Prostate gland (tissue), 2 donors: ENCODE measurements around the gene PRUNE1. TPM values are rescaled to one million over a fixed set of nuclear protein-coding genes. Genes with fewer than 3 reads are reported as not detected.

Source experiments
- DNase-seq: peaks from one replicate; pipeline ENCODE4 v3.0.0-alpha.2; 2019; ENCODE audit warnings: low spot score
- H3K27ac ChIP-seq, 2 donors: fragments of 200-600 bp; sonication (generic); 2 replicates each; pipeline ENCODE4 v1.5.1; 2017 to 2019
- H3K27me3 ChIP-seq: fragments of 200-600 bp; sonication (generic); replicated peaks from 2 replicates; pipeline ENCODE4 v1.5.1; 2019; ENCODE audit not compliant: insufficient read depth
- H3K36me3 ChIP-seq, 2 donors: fragments of 200-600 bp; sonication (generic); 1 replicate in 1 of 2; 2 replicates in 1 of 2; pipeline versions ENCODE4 v1.5.1 to v1.8.1; 2017 to 2019
- H3K4me1 ChIP-seq: fragments of 200-600 bp; sonication (generic); replicated peaks from 2 replicates; pipeline ENCODE4 v1.5.1; 2019
- H3K4me3 ChIP-seq, 2 donors: fragments of 200-600 bp; sonication (generic); 2 replicates each; pipeline ENCODE4 v1.5.1; 2017 to 2019
- H3K9me3 ChIP-seq: fragments of 200-600 bp; sonication (generic); 2 replicates; pipeline ENCODE4 v1.5.1; 2017
- POLR2A ChIP-seq: fragments of 450-650 bp; IDR thresholded peaks from one replicate; pipeline ENCODE4 v1.6.1; 2016; ENCODE audit warnings: antibody characterized with exemption, mild to moderate bottlenecking
- POLR2AphosphoS5 ChIP-seq: sonication (generic); formaldehyde crosslinking; IDR thresholded peaks from one replicate; pipeline ENCODE4 v1.6.1; 2017; ENCODE audit warnings: antibody characterized with exemption
- WGBS: methylation state at CpG from one replicate; pipeline ENCODE4 v1.1.5; 2018; 5-methylcytosine and 5-hydroxymethylcytosine counted together
- intact Hi-C: fragments of 100-400 bp; cut with DNase I; formaldehyde crosslinking; loops from one replicate; pipeline ENCODE4 v1.14.2; 2022
- total RNA-seq, 2 donors: library from RNA; depleted of rRNA; stranded (reverse); fragments of >200 nt; gene quantifications; one replicate each; pipeline ENCODE4 v1.1.0, GENCODE V29; 2016
- TF ChIP-seq, protein P1 (sequence below), 4 experiments: fragments of 200-600 bp in 2 of 4; fragments of 450-650 bp in 2 of 4; sonication (generic) in 2 of 4; IDR thresholded peaks; 1 replicate in 3 of 4; 2 replicates in 1 of 4; pipeline ENCODE4 v1.5.1; 2016 to 2019; ENCODE audit warnings: antibody characterized with exemption in 4 of 4, mild to moderate bottlenecking in 2 of 4, moderate library complexity in 2 of 4

Gene PRUNE1
- total RNA-seq, 2 donors from 2014 or later = 29.2 to 37.5 TPM

DNA sequence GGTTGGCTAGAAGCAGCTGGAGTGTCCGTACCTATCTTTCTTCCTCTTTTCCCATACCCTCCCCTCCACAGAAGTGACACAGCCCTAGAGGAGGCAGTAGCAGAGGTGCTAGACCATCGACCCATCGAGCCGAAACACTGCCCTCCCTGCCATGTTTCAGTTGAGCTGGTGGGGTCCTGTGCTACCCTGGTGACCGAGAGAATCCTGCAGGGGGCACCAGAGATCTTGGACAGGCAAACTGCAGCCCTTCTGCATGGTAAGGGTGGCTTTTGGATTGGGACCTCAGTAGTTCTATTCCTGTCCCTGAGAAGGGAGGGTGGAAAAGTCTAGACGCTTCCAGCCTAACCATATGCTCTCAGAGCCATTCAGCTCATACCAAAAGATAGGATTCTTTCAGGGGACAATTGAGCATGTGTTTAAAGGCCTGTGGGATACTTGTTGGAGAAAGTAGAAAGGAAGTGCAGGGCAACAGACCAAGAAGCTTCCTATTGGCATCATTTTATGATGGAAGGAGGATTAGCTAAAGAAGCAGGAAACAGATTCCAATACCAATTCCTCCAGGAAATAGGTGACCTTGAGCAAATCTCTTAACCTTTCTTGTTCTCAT lies 16.4 kb downstream of the PRUNE1 start:
- H3K27me3 ChIP-seq = no peaks in the 10 kb centered on the region
- no peaks in the 10 kb centered on the region for H3K4me1 ChIP-seq
- H3K9me3 ChIP-seq = no peaks in the 10 kb centered on the region
- peaks cover 4 to 16% of the 10 kb centered on the region in 2 donors for H3K36me3 ChIP-seq
- WGBS = 21% methylated on average over 6 of the region's 6 CpGs
- H3K27ac ChIP-seq = no peak overlapping the region
- no peak for TF ChIP-seq POLR2A
- TF ChIP-seq, protein P1, sequence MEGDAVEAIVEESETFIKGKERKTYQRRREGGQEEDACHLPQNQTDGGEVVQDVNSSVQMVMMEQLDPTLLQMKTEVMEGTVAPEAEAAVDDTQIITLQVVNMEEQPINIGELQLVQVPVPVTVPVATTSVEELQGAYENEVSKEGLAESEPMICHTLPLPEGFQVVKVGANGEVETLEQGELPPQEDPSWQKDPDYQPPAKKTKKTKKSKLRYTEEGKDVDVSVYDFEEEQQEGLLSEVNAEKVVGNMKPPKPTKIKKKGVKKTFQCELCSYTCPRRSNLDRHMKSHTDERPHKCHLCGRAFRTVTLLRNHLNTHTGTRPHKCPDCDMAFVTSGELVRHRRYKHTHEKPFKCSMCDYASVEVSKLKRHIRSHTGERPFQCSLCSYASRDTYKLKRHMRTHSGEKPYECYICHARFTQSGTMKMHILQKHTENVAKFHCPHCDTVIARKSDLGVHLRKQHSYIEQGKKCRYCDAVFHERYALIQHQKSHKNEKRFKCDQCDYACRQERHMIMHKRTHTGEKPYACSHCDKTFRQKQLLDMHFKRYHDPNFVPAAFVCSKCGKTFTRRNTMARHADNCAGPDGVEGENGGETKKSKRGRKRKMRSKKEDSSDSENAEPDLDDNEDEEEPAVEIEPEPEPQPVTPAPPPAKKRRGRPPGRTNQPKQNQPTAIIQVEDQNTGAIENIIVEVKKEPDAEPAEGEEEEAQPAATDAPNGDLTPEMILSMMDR (IDR thresholded peaks at IDR 0.05) = peak; percentile 29 to 75 (median 69)
- peak; percentile 68 for TF ChIP-seq POLR2AphosphoS5
- peak; percentile 84 for DNase-seq
- no peak overlapping the region for H3K4me3 ChIP-seq
- intact Hi-C loops = loop anchor here (5.0 kb wide), 1 partner anchor 133 kb away; the partner anchor contains the start of gene TNFAIP8L2

DNA sequence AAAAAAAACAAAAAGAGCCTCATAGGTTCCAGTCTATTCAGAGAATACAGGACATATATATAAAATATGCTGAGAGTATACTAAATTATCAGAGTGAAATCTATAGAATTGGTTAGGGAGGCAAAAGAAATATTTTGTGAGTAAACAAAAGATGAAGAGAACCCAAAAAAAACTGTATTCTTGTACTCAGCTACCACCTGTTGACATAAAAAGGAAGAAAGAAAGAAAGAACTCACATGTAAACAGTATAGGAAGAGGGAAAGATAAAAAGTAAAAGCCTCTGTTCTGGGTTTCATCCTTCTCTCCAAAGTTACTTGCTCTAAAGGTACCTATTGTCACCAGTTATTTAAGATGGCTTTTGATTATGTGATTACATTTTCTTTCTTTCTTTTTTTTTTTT lies 18.2 kb downstream of the PRUNE1 start:
- intact Hi-C loops = no loop called here

DNA sequence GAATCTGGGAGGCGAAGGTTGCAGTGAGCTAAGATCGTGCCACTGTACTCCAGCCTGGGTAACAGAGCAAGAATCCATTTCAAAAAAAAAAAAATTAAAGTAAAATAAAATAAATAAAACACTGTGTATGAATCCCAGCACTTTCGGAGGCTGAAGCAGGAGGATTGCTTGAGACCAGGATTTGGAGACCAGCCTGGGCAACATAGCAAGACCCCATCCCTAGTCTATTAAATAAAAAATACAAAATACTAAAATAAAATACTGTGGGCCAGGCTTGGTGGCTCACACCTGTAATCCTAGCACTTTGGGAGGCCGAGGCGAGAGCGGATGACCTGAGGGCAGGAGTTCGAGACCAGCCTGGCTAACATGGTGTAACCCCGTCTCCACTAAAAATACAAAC lies 23.9 kb downstream of the PRUNE1 start:
- DNase-seq = no peak
- no peaks in the 10 kb centered on the region for H3K9me3 ChIP-seq
- H3K4me3 ChIP-seq = no peak overlapping the region
- no peaks in the 10 kb centered on the region for H3K27me3 ChIP-seq
- no peaks in the 10 kb centered on the region for H3K4me1 ChIP-seq
- H3K36me3 ChIP-seq = peaks cover 1 to 25% of the 10 kb centered on the region in 2 donors
- H3K27ac ChIP-seq = no peak overlapping the region
- WGBS = 97% methylated on average over 8 of the region's 8 CpGs
- no peak for TF ChIP-seq POLR2AphosphoS5
- TF ChIP-seq POLR2A = no peak
- TF ChIP-seq, protein P1 (IDR thresholded peaks at IDR 0.05) = no peak
- intact Hi-C loops = no loop called here

More for the DNA sequence above, 18.2 kb downstream of the PRUNE1 start:
- Histone ChIP-seq H3K9me3 (no peaks in the 10 kb centered on the region), H3K4me3 (no peak overlapping the region), H3K36me3 (peaks cover 4 to 28% of the 10 kb centered on the region in 2 donors), H3K4me1 (no peaks in the 10 kb centered on the region), H3K27ac (no peak overlapping the region), H3K27me3 (no peaks in the 10 kb centered on the region)
- TF ChIP-seq POLR2AphosphoS5 (no peak), POLR2A (no peak)
- TF ChIP-seq, protein P1 (IDR thresholded peaks at IDR 0.05) = no peak
- DNase-seq = no peak

DNA sequence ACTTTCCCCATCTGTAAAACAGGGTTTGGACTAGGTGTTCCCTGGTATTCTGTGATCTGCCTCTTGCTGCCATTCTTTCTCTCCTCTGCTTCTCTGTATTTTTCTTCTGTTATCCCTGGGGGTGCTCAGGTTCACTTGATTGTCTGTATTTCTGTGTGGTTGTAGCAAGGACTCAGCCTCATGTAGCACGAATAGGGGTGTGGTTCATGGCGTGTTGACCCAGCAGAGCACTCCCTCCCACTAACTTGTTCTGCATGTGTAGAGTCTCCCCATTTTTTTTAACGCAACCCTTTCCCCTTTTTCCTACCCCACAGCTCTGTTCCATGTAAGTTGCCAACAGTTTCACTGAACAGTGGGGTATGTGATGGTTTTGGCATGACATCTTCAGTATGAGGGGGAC lies 26.9 kb downstream of the PRUNE1 start:
- TF ChIP-seq, protein P1 (IDR thresholded peaks at IDR 0.05) = no peak
- TF ChIP-seq POLR2A (no peak), POLR2AphosphoS5 (no peak)
- Histone ChIP-seq H3K4me1 (no peaks in the 10 kb centered on the region), H3K27ac (peak overlapping the region in 1 of 2 donors; percentile 6), H3K27me3 (no peaks in the 10 kb centered on the region), H3K36me3 (peaks cover 0 to 10% of the 10 kb centered on the region in 2 donors), H3K9me3 (no peaks in the 10 kb centered on the region), H3K4me3 (no peak overlapping the region)
- 88% methylated on average over 3 of the region's 3 CpGs for WGBS
- intact Hi-C loops = no loop called here
- no peak for DNase-seq

DNA sequence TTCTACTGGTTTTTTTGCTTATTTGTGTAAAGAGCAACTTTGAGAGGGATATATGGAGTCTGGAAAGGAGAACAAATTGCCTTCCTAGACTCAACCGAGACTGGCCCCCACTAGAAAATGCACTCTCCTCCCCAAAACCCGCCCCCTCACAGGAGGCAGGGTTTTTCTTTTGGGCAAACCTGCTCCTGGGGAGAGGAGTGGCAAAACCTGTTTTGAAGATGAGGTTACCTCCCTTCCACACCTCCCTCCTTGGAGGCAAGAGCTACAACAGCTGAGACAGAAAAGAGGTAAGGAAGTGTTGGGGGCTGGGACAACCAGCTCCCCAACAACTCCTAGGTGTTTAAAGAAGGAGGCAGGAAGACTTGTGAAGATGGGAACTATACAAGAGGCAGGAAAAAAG lies 28.1 kb downstream of the PRUNE1 start, which contains the start of gene BNIPL:
Gene BNIPL (plus strand): TSS at position 231 of the 400 bp plus-strand sequence. CDS start 140 bp downstream, at position 371.
- TF ChIP-seq POLR2A (no peak), POLR2AphosphoS5 (no peak)
- TF ChIP-seq, protein P1 (IDR thresholded peaks at IDR 0.05) = no peak
- Histone ChIP-seq H3K36me3 (no peaks in the 10 kb centered on the region), H3K4me3 (peak within 1 kb of the TSS in 1 of 2 donors; percentile 20), H3K4me1 (no peaks in the 10 kb centered on the region), H3K27ac (peak within 1 kb of the TSS in 1 of 2 donors; percentile 43), H3K27me3 (no peaks in the 10 kb centered on the region), H3K9me3 (no peaks in the 10 kb centered on the region)
- DNase-seq = peak; percentile 22
- 40% methylated on average over 2 of the region's 2 CpGs for WGBS
- intact Hi-C loops = no loop called here
